Gastrocnemius medialis (tissue), 4 donors: Measurements from ENCODE around the gene CLEC10A. TPM values are rescaled to one million over a fixed set of nuclear protein-coding genes. Genes with fewer than 3 reads are reported as not detected.
"Not testable (repeated sequence)": the region's sequence is repeated elsewhere in the genome, so short reads cannot be mapped to it uniquely, and the experiment has no call there.

ENCODE experiments used
- ATAC-seq, 2 donors: fragments of 150-250 bp; one replicate each; pipeline ENCODE4 v1.9.1; 2016
- DNase-seq, 2 donors: peaks; one replicate each; pipeline ENCODE4 v3.0.0-alpha.2; 2019
- H3K27ac ChIP-seq, 4 donors: fragments of 200-600 bp; sonication (generic); 1 replicate in 1 of 4; 2 replicates in 3 of 4; pipeline ENCODE4 v1.5.1; 2016 to 2018; ENCODE audit warnings: mild to moderate bottlenecking in 2 of 4, moderate library complexity in 1 of 4
- H3K27me3 ChIP-seq, 3 donors: fragments of 200-600 bp; sonication (generic) in 2 of 3; 1 replicate in 1 of 3; 2 replicates in 2 of 3; pipeline versions ENCODE4 v1.5.1 to v1.6.0; 2016 to 2019; ENCODE audit warnings: mild to moderate bottlenecking in 1 of 3, moderate library complexity in 1 of 3
- H3K36me3 ChIP-seq, 2 donors: fragments of 200-600 bp; sonication (generic) in 1 of 2; one replicate each; pipeline ENCODE4 v1.5.1; 2017 to 2018
- H3K4me1 ChIP-seq, 2 donors: fragments of 200-600 bp; sonication (generic) in 1 of 2; one replicate each; pipeline ENCODE4 v1.5.1; 2016 to 2017; ENCODE audit warnings: mild to moderate bottlenecking in 2 of 2
- H3K4me3 ChIP-seq, 4 donors: fragments of 200-600 bp; sonication (generic) in 3 of 4; 1 replicate in 1 of 4; 2 replicates in 3 of 4; pipeline ENCODE4 v1.5.1; 2016 to 2019; ENCODE audit warnings: mild to moderate bottlenecking in 2 of 4
- H3K9me3 ChIP-seq, 3 donors: fragments of 200-600 bp; sonication (generic) in 2 of 3; 1 replicate in 1 of 3; 2 replicates in 2 of 3; pipeline ENCODE4 v1.5.1; 2016 to 2019
- POLR2A ChIP-seq, 2 donors: fragments of 450-650 bp; IDR thresholded peaks; one replicate each; pipeline ENCODE4 v1.6.1; 2017; ENCODE audit warnings: antibody characterized with exemption in 2 of 2, mild to moderate bottlenecking in 2 of 2, moderate library complexity in 2 of 2
- in situ Hi-C, 4 donors: fragments of 200-750 bp; cut with MboI; loops; one replicate each; pipeline versions ENCODE4 v1.15.0 to v1.8.0; 2017; ENCODE audit warnings: low sequenced_read_pairs in 4 of 4
- intact Hi-C: fragments of 100-400 bp; cut with DNase I; formaldehyde crosslinking; loops from one replicate; pipeline ENCODE4 v1.15.1; 2023; ENCODE audit warnings: low total_unique reads
- total RNA-seq, 4 donors: library from RNA; depleted of rRNA; stranded (reverse); fragments of >200 nt; gene quantifications; one replicate each; pipeline versions ENCODE4 v1.1.0 to v1.2.3, GENCODE V29; 2016
- TF ChIP-seq, protein P1 (sequence below), 5 experiments: fragments of 450-650 bp in 3 of 5; fragments of 200-600 bp in 2 of 5; sonication (generic) in 2 of 5; IDR thresholded peaks in 4 of 5; conservative IDR thresholded peaks in 1 of 5; 1 replicate in 4 of 5; 2 replicates in 1 of 5; pipeline ENCODE4 v1.5.1; 2016 to 2019; ENCODE audit warnings: antibody characterized with exemption in 5 of 5, mild to moderate bottlenecking in 3 of 5, moderate library complexity in 3 of 5

The CLEC10A gene
- total RNA-seq, 4 donors from 2014 or later: 1.3 to 2.8 (median 2.3) TPM; not detected in 1

DNA sequence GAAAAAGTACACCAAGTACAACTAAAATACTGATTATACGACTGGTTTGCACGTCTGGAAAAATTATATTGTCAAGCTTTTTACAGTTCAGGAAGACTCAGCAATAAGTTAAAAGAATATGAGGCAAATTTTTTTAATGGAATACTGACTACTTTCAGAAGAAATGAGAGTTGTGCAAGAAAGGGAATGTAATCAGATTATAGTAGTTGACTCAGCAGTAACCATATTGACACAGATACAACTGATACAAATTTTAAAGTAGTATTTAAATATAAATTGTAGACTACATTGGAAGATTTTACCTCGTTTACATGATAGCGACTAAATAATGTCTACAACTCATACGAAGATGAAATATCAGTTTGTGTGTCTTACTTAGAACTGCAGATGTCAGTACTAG is 17.9 kb upstream of the CLEC10A start:
- DNase-seq (no peak), ATAC-seq (no peak)
- H3K4me1 ChIP-seq: no peaks in the 10 kb centered on the region
- no peak overlapping the region for H3K27ac ChIP-seq
- no peaks in the 10 kb centered on the region for H3K9me3 ChIP-seq
- H3K36me3 ChIP-seq: no peaks in the 10 kb centered on the region
- TF ChIP-seq, protein P1, sequence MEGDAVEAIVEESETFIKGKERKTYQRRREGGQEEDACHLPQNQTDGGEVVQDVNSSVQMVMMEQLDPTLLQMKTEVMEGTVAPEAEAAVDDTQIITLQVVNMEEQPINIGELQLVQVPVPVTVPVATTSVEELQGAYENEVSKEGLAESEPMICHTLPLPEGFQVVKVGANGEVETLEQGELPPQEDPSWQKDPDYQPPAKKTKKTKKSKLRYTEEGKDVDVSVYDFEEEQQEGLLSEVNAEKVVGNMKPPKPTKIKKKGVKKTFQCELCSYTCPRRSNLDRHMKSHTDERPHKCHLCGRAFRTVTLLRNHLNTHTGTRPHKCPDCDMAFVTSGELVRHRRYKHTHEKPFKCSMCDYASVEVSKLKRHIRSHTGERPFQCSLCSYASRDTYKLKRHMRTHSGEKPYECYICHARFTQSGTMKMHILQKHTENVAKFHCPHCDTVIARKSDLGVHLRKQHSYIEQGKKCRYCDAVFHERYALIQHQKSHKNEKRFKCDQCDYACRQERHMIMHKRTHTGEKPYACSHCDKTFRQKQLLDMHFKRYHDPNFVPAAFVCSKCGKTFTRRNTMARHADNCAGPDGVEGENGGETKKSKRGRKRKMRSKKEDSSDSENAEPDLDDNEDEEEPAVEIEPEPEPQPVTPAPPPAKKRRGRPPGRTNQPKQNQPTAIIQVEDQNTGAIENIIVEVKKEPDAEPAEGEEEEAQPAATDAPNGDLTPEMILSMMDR (IDR thresholded peaks at IDR 0.05 in 4 of 5, conservative IDR thresholded peaks at IDR 0.05 in 1 of 5): no peak
- intact Hi-C loops (no loop called here), in situ Hi-C loops (no loop called here)
- no peak overlapping the region for H3K4me3 ChIP-seq
- H3K27me3 ChIP-seq: peaks cover 0 to 13% (median 7%) of the 10 kb centered on the region in 3 donors

DNA sequence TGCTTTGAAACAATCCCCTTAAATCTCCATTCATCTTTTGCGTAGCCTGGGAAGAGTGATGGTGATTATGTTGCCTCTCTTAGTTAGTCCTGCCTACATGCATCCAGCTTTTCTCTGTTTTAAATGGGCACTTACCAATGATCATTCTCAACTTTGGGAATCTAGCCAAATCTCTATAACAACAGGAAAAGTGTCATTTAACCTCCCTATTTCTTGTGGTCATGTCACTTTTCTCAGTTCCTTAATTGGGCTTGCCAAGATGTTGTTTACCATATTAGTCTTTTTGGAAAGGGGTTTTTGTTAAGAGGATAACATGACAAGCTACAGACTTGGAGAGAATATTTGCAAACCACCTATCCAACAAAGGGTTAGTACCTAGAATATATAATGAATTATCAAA is 15.6 kb upstream of the CLEC10A start:
- no peak overlapping the region for H3K27ac ChIP-seq
- H3K9me3 ChIP-seq: no peaks in the 10 kb centered on the region
- intact Hi-C loops: no loop called here
- in situ Hi-C loops: no loop called here
- no peaks in the 10 kb centered on the region for H3K36me3 ChIP-seq
- H3K4me1 ChIP-seq: no peaks in the 10 kb centered on the region
- peaks cover 0 to 2% (median 0%) of the 10 kb centered on the region in 3 donors for H3K27me3 ChIP-seq
- no peak for TF ChIP-seq POLR2A (IDR thresholded peaks at IDR 0.05)
- TF ChIP-seq, protein P1 (IDR thresholded peaks at IDR 0.05 in 4 of 5, conservative IDR thresholded peaks at IDR 0.05 in 1 of 5): no peak
- ATAC-seq (no peak), DNase-seq (no peak)
- H3K4me3 ChIP-seq: no peak overlapping the region

GRCh38 chr17:7094652-7095019 is 14.6 kb upstream of the CLEC10A start:
- DNase-seq (no peak), ATAC-seq (no peak)
- Histone ChIP-seq H3K4me1 (no peaks in the 10 kb centered on the region), H3K36me3 (no peaks in the 10 kb centered on the region), H3K4me3 (no peak overlapping the region), H3K9me3 (no peaks in the 10 kb centered on the region), H3K27me3 (peaks cover 0 to 2% (median 0%) of the 10 kb centered on the region in 3 donors), H3K27ac (no peak overlapping the region)
- intact Hi-C loops (no loop called here), in situ Hi-C loops (no loop called here)
- TF ChIP-seq, protein P1 (IDR thresholded peaks at IDR 0.05 in 4 of 5, conservative IDR thresholded peaks at IDR 0.05 in 1 of 5): no peak
- no peak for TF ChIP-seq POLR2A (IDR thresholded peaks at IDR 0.05)

DNA sequence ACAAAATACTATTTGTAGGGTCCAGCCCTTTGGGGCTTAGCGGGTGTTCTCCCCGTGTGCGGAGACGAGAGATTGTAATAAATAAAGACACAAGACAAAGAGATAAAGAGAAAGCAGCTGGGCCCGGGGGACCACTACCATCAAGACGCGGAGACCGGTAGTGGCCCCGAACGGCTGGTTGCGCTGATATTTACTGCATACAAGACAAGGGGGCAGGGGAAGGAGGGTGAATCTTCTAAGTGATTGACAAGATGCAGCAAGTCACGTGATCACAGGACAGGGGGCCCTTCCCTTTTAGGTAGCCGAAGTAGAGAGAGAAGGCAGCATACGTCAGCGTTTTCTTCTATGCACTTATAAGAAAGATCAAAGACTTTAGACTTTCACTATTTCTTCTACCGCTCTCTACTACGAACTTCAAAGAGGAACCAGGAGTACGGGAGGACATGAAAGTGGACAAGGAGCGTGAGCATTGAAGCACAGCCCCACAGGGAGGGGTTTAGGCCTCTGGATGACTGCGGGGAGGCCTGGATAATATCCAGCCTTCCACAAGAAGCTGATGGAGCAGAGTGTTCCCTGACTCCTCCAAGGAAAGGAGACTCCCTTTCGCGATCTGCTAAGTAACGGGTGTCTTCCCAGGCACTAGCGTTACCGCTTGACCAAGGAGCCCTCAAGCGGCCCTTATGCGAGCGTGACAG is 11.4 kb upstream of the CLEC10A start:
- H3K4me3 ChIP-seq, in situ Hi-C loops, H3K4me1 ChIP-seq, H3K9me3 ChIP-seq, H3K36me3 ChIP-seq, H3K27me3 ChIP-seq, H3K27ac ChIP-seq, intact Hi-C loops, ATAC-seq, DNase-seq: not testable (repeated sequence)

DNA sequence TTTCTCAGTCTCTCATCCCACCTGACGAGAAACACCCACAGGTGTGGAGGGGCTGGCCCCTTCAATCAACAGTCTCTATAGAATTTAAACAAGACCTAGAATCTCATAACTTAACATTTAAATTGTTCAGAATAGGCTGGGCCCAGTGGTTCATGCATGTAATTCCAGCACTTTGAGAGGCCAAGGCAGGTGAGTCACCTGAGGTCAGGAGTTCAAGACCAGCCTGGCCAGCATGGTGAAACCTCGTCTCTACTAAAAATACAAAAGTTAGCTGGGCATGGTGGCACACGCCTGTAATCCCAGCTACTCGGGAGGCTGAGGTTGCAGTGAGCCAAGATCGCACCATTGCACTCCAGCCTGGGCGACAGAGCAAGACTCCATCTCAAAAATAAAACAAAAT is 9.5 kb upstream of the CLEC10A start:
- H3K27me3 ChIP-seq, ATAC-seq, H3K4me3 ChIP-seq, in situ Hi-C loops, DNase-seq, intact Hi-C loops, H3K4me1 ChIP-seq, H3K36me3 ChIP-seq, H3K9me3 ChIP-seq, H3K27ac ChIP-seq: not testable (repeated sequence)

DNA sequence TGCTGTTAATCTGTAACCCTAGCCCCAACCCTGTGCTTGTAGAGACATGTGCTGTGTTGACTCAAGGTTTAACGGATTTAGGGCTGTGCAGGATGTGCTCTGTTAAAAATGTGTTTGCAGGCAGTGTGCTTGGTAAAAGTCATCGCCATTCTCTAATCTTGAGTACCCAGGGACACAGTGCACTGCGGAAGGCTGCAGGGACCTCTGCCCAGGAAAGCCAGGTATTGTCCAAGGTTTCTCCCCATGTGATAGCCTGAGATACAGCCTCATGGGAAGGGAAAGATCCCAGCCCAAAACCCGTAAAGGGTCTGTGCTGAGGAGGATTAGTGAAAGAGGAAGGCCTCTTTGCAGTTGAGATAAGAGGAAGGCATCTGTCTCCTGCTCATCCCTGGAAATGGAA is 8.4 kb upstream of the CLEC10A start:
- ATAC-seq, H3K27me3 ChIP-seq, H3K9me3 ChIP-seq, in situ Hi-C loops, H3K36me3 ChIP-seq, H3K4me1 ChIP-seq, H3K4me3 ChIP-seq, H3K27ac ChIP-seq, intact Hi-C loops, DNase-seq: not testable (repeated sequence)
